T-cell (primary cell): ENCODE results near the gene NAA40. TPM values are rescaled to one million over a fixed set of nuclear protein-coding genes. Genes with fewer than 3 reads are reported as not detected.

Experiments
- ATAC-seq, 4 experiments: fragments of 200-7000 bp in 3 of 4; fragments of 150-1000 bp in 1 of 4; cut with Tn5 transposase; replicated peaks in 1 of 4; 1 replicate in 3 of 4; 2 replicates in 1 of 4; pipeline ENCODE4 v1.10.0; 2021; ENCODE audit warnings: moderate library complexity in 3 of 4, mild to moderate bottlenecking in 2 of 4, moderate number of reproducible peaks in 1 of 4
- CTCF ChIA-PET, 2 donors: fragments of 300-600 bp; sonication (Branson Sonifier 250); formaldehyde crosslinking; loops; one replicate each; lab custom pipeline; 2022; ENCODE audit warnings: antibody characterized with exemption in 2 of 2; lab: Charles Lee
- POLR2A ChIA-PET, 2 donors: fragments of 300-600 bp; sonication (Branson Sonifier 250); formaldehyde crosslinking; loops; one replicate each; lab custom pipeline; 2022; ENCODE audit warnings: antibody characterized with exemption in 2 of 2; lab: Charles Lee
- DNase-seq, 35 experiments: peaks; one replicate each; pipeline versions ENCODE4 v3.0.0 to v3.0.0-alpha.2; 2013 to 2023
- H3K27ac ChIP-seq: one replicate; pipeline ENCODE4 v1.5.1; 2013; ENCODE audit warnings: low read length
- H3K27me3 ChIP-seq, 2 experiments: replicated peaks in 1 of 2; 1 replicate in 1 of 2; 2 replicates in 1 of 2; pipeline versions ENCODE4 v1.6.1 to v1.7.0; 2013; ENCODE audit warnings: low read length in 1 of 2, mixed read lengths in 1 of 2; ENCODE audit not compliant: control insufficient read depth in 2 of 2, insufficient read depth in 2 of 2; ENCODE audit errors: extremely low read depth in 1 of 2
- H3K36me3 ChIP-seq, 2 donors: 1 replicate in 1 of 2; 2 replicates in 1 of 2; pipeline versions ENCODE4 v1.6.1 to v1.7.0; 2013; ENCODE audit warnings: low read length in 1 of 2; ENCODE audit not compliant: control insufficient read depth in 2 of 2, insufficient read depth in 1 of 2; ENCODE audit errors: extremely low read depth in 1 of 2
- H3K4me1 ChIP-seq, 2 experiments: 1 replicate in 1 of 2; 2 replicates in 1 of 2; pipeline versions ENCODE4 v1.6.1 to v1.7.0; 2013; ENCODE audit warnings: low read length in 2 of 2, mixed read lengths in 1 of 2; ENCODE audit not compliant: insufficient read depth in 2 of 2, control insufficient read depth in 1 of 2; ENCODE audit errors: extremely low read depth in 1 of 2
- H3K4me3 ChIP-seq, 2 donors: 1 replicate in 1 of 2; 2 replicates in 1 of 2; pipeline versions ENCODE4 v1.5.1 to v1.7.0; 2013; ENCODE audit warnings: mild to moderate bottlenecking in 2 of 2, low read length in 1 of 2, moderate library complexity in 1 of 2; ENCODE audit not compliant: control insufficient read depth in 1 of 2; ENCODE audit errors: extremely low read depth in 1 of 2
- H3K9me3 ChIP-seq: 2 replicates; pipeline ENCODE4 v1.7.0; 2013
- H3K27ac Mint-ChIP-seq, 2 donors: one replicate each; pipeline ENCODE4 v1.8.0; 2020 to 2021; ENCODE audit warnings: mild to moderate bottlenecking in 2 of 2, mixed read lengths in 2 of 2
- H3K27me3 Mint-ChIP-seq, 2 donors: one replicate each; pipeline ENCODE4 v1.8.0; 2021 to 2022; ENCODE audit warnings: mixed read lengths in 2 of 2
- H3K36me3 Mint-ChIP-seq: one replicate; pipeline ENCODE4 v1.8.0; 2021; ENCODE audit warnings: mixed read lengths
- H3K4me1 Mint-ChIP-seq, 3 donors: one replicate each; pipeline ENCODE4 v1.8.0; 2020 to 2022; ENCODE audit warnings: mixed read lengths in 3 of 3, mild to moderate bottlenecking in 1 of 3
- H3K4me3 Mint-ChIP-seq, 3 donors: one replicate each; pipeline ENCODE4 v1.8.0; 2020 to 2022; ENCODE audit warnings: mild to moderate bottlenecking in 3 of 3, mixed read lengths in 3 of 3, moderate library complexity in 3 of 3
- H3K9me3 Mint-ChIP-seq, 3 donors: one replicate each; pipeline ENCODE4 v1.8.0; 2020 to 2022; ENCODE audit warnings: mixed read lengths in 3 of 3
- WGBS: methylation state at CpG from one replicate; pipeline ENCODE4 v1.1.5; 2013; ENCODE audit warnings: missing lambda C conversion rate; ENCODE audit not compliant: insufficient coverage; 5-methylcytosine and 5-hydroxymethylcytosine counted together
- total RNA-seq, 35 experiments: library from RNA in 6 of 35; stranded (reverse) in 6 of 35; fragments of 120-200 nt in 1 of 35; gene quantifications; one replicate each; pipeline versions ENCODE4 v1.2.1 to v1.2.4 and lab custom pipeline; 2013 to 2026

Gene NAA40
- total RNA-seq, 5 donors from 2014 or later (not counting 1 experiment from before 2014, with no cell fraction given) = 19.0 to 27.5 (median 23.5) TPM

GRCh38 chr11:63919267-63920125, 19.3 kb upstream of the NAA40 start:
- Histone ChIP-seq H3K4me1 (peaks cover 9 to 51% of the 10 kb centered on the region in 2 experiments), H3K4me3 (no peak overlapping the region), H3K36me3 (no peaks in the 10 kb centered on the region), H3K9me3 (no peaks in the 10 kb centered on the region), H3K27ac (no peak overlapping the region), H3K27me3 (peaks cover 0 to 22% of the 10 kb centered on the region in 2 experiments)
- Mint-ChIP-seq H3K36me3 (no peaks in the 10 kb centered on the region), H3K4me3 (peak overlapping the region in 1 of 3 donors; percentile 82), H3K9me3 (no peaks in the 10 kb centered on the region), H3K27ac (peak overlapping the region in 1 of 2 donors; percentile 48), H3K27me3 (no peaks in the 10 kb centered on the region), H3K4me1 (peaks cover 15 to 24% (median 17%) of the 10 kb centered on the region in 3 donors)
- POLR2A ChIA-PET = interaction anchor here in 1 of 2 donors (0.6 kb wide), 1 partner anchor 245 kb away, joined by 5 read pairs; no protein-coding TSS in a partner anchor
- DNase-seq (peak in 2 of 35 experiments; percentile 9 to 25), ATAC-seq (no peak)
- WGBS = 52% methylated on average over 32 of the region's 41 CpGs
- CTCF ChIA-PET = no interaction called here

GRCh38 chr11:63920126-63920938, 18.5 kb upstream of the NAA40 start:
- H3K27ac Mint-ChIP-seq = peak overlapping the region in 1 of 2 donors; percentile 48
- Histone ChIP-seq H3K36me3 (no peaks in the 10 kb centered on the region), H3K27ac (no peak overlapping the region), H3K27me3 (peaks cover 0 to 14% of the 10 kb centered on the region in 2 experiments), H3K4me1 (peaks cover 7 to 46% of the 10 kb centered on the region in 2 experiments), H3K4me3 (no peak overlapping the region), H3K9me3 (no peaks in the 10 kb centered on the region)
- ChIA-PET CTCF (no interaction called here), POLR2A (interaction anchor here in 1 of 2 donors (0.6 kb wide), 1 partner anchor 29 kb away, joined by 8 read pairs; no protein-coding TSS in a partner anchor)
- H3K27me3 Mint-ChIP-seq = no peaks in the 10 kb centered on the region
- H3K4me1 Mint-ChIP-seq = peaks cover 13 to 20% (median 13%) of the 10 kb centered on the region in 3 donors
- 97% methylated on average over 13 of the region's 22 CpGs for WGBS
- H3K9me3 Mint-ChIP-seq = no peaks in the 10 kb centered on the region
- H3K4me3 Mint-ChIP-seq = no peak overlapping the region
- DNase-seq (no peak), ATAC-seq (no peak)
- H3K36me3 Mint-ChIP-seq = no peaks in the 10 kb centered on the region

GRCh38 chr11:63920939-63921417, 17.8 kb upstream of the NAA40 start:
- Mint-ChIP-seq H3K9me3 (no peaks in the 10 kb centered on the region), H3K4me1 (peaks cover 13 to 20% (median 13%) of the 10 kb centered on the region in 3 donors), H3K4me3 (no peak overlapping the region), H3K27me3 (no peaks in the 10 kb centered on the region), H3K36me3 (no peaks in the 10 kb centered on the region), H3K27ac (no peak overlapping the region)
- Histone ChIP-seq H3K27me3 (peaks cover 0 to 9% of the 10 kb centered on the region in 2 experiments), H3K9me3 (no peaks in the 10 kb centered on the region), H3K27ac (no peak overlapping the region), H3K4me1 (peaks cover 4 to 40% of the 10 kb centered on the region in 2 experiments), H3K36me3 (no peaks in the 10 kb centered on the region), H3K4me3 (no peak overlapping the region)
- 63% methylated on average over 14 of the region's 14 CpGs for WGBS
- POLR2A ChIA-PET = interaction anchor here (0.6 kb wide), 2 partner anchors 29 to 1375 kb away, joined by 4 to 8 read pairs; partner anchors contain the start of gene AHNAK (in 1 of the 2)
- CTCF ChIA-PET = no interaction called here
- DNase-seq (peak in 7 of 35 experiments; percentile 16 to 55 (median 30)), ATAC-seq (no peak)

GRCh38 chr11:63922673-63923192, 16.1 kb upstream of the NAA40 start:
- Histone ChIP-seq H3K9me3 (no peaks in the 10 kb centered on the region), H3K27ac (no peak overlapping the region), H3K4me1 (peaks cover 0 to 24% of the 10 kb centered on the region in 2 experiments), H3K36me3 (no peaks in the 10 kb centered on the region), H3K4me3 (no peak overlapping the region), H3K27me3 (peaks cover 0 to 5% of the 10 kb centered on the region in 2 experiments)
- ChIA-PET POLR2A (no interaction called here), CTCF (no interaction called here)
- Mint-ChIP-seq H3K27me3 (no peaks in the 10 kb centered on the region), H3K9me3 (no peaks in the 10 kb centered on the region), H3K36me3 (no peaks in the 10 kb centered on the region), H3K27ac (peak overlapping the region in 1 of 2 donors; percentile 7), H3K4me3 (no peak overlapping the region), H3K4me1 (peaks cover 7 to 12% (median 9%) of the 10 kb centered on the region in 3 donors)
- ATAC-seq = no peak
- no peak for DNase-seq
- WGBS = 70% methylated on average over 2 of the region's 2 CpGs

GRCh38 chr11:63923319-63923718, 15.5 kb upstream of the NAA40 start:
- H3K9me3 ChIP-seq = no peaks in the 10 kb centered on the region
- H3K27me3 ChIP-seq = peaks cover 0 to 7% of the 10 kb centered on the region in 2 experiments
- ChIA-PET CTCF (interaction anchor here in 1 of 2 donors (0.5 kb wide), 1 partner anchor 1050 kb away, joined by 5 read pairs; no protein-coding TSS in a partner anchor), POLR2A (no interaction called here)
- DNase-seq (no peak), ATAC-seq (no peak)
- H3K36me3 ChIP-seq = no peaks in the 10 kb centered on the region
- Mint-ChIP-seq H3K27me3 (no peaks in the 10 kb centered on the region), H3K36me3 (no peaks in the 10 kb centered on the region), H3K9me3 (no peaks in the 10 kb centered on the region), H3K27ac (no peak overlapping the region), H3K4me3 (no peak overlapping the region), H3K4me1 (peaks cover 7 to 12% (median 7%) of the 10 kb centered on the region in 3 donors)
- no peak overlapping the region for H3K27ac ChIP-seq
- peaks cover 0 to 18% of the 10 kb centered on the region in 2 experiments for H3K4me1 ChIP-seq
- 64% methylated on average over 4 of the region's 4 CpGs for WGBS
- no peak overlapping the region for H3K4me3 ChIP-seq
